Stromal cell of bone marrow (primary cell): Measurements from ENCODE around the gene CAMK2A.
A peak's percentile ranks its signal among the peaks of the same experiment; 100 is the strongest.

ENCODE experiments used
- DNase-seq: peaks from one replicate; pipeline ENCODE4 v3.0.0-alpha.2; 2012; ENCODE audit warnings: low read depth

CAMK2A gene

GRCh38 chr5:150279330-150280020, 10.1 kb downstream of the CAMK2A start:
- DNase-seq = no peak

GRCh38 chr5:150278916-150279315, 10.7 kb downstream of the CAMK2A start:
- DNase-seq = no peak

DNA sequence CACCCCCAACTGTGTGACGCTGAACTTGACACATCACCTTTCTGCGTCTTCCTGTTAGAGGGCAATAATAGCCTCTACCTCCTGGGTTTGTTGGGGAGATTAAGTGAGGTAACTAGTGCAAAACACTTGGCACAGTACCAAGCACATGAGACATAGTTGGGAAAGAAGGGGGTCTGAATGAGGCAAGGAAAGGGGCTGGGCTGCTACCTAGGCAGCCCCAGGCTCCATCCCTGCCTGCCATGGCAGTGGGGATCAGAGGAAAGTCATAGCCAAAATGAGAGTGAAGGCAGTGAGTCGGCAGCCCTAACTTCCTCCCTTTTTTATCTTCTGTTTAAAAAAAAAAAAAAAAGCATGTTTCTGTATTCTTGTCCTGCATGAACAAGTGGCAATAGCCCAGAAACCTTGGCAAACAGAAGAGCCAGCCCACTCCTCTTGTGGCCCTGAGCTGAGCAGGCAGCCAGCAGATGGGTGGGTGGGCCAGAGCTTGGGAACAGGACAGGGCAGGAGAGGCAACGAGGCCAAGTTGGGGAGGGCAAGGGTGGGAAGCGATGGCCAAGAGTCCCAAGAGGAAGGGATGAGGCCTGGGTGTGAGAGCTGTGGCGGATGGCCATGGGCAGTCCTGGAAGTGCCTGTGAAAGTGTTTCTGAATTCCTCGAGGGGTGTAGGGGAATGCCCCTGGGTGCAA, 11.4 kb downstream of the CAMK2A start:
- no peak for DNase-seq

GRCh38 chr5:150277043-150277442, 12.5 kb downstream of the CAMK2A start:
- no peak for DNase-seq

DNA sequence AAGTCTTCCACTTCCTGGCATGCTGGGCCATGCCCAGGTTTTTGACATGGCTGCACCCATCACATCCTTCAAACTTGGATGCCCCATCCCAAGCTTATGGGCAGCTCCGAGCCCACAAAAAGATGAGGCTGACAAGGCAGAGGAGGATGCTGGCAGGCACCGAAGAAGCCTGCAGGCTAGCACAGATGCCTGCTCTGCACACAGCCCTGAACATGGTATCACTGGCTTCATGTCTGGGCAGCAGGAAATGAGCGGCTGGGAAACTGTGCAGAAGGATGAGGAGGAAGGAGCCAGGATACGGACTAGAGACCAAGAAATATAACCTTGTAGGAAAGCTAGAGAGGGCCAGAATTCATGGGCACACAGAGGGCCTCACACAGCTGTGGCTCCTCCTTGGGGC, 14.8 kb downstream of the CAMK2A start:
- no peak for DNase-seq

GRCh38 chr5:150272531-150272930, 17.0 kb downstream of the CAMK2A start:
- DNase-seq = no peak

DNA sequence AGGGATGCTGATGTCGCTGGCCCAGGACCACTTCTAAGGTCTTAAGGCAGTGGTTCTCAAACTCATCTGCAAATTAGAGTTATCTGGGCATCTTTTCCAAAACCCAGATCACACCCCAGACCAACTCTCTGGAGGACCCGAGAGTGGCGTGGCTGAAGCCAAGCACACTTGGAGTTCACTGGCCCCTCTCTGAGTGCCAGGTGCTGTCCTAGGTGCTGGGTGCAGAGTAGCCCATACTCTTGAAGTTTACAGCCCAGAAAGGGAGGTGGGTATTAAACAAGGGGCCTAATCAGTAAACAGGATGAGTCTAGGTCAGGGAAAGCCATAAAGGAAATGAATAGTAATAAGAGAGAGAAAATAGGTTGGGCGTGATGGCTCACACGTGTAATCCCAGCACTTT, 17.6 kb downstream of the CAMK2A start:
- no peak for DNase-seq

DNA sequence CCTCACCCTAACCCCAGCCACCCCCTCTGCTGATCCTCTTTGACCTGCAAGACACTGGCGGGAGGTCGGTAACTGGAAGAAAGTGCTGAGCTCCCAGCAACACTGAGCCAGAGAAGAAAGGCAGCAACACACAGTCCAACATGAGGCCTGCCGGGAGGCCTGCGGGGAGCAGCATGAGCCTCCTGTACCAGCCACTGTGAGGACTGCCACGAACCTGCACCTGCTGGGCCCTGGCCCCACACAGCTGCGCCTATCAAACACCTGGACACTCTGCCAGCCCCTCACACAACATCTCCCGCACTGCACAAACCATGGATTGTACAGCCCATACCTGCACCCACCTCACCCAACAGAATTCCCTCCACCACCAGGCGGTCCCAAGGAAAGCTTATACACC, 18.3 kb downstream of the CAMK2A start:
- no peak for DNase-seq

GRCh38 chr5:150270541-150271295, 18.9 kb downstream of the CAMK2A start:
- no peak for DNase-seq

GRCh38 chr5:150266871-150267291, 22.7 kb downstream of the CAMK2A start:
- no peak for DNase-seq

DNA sequence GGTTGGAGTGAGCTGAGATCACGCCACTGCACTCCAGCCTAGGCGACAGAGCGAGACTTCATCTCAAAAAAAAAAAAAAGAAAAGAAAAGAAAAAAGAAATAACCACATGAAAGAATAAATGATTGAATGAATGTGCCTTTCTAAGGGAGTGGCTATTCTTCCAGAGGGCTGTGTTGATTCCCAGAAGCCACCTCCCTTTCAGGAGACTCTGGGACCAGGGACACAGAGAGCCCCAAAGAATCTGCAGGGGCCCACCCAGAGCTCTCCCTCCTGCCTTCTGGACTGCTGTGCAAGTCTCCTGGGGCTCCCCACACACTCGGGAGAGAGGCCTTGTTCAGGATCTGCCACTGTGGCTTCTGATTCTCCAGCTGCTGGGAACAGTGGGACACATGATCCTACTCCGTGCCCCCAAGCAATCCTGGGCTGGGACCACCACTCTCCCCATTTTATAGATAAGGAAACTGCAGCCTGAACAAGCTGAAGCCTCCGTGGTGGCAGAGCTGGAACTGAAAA, 23.6 kb downstream of the CAMK2A start:
- no peak for DNase-seq

DNA sequence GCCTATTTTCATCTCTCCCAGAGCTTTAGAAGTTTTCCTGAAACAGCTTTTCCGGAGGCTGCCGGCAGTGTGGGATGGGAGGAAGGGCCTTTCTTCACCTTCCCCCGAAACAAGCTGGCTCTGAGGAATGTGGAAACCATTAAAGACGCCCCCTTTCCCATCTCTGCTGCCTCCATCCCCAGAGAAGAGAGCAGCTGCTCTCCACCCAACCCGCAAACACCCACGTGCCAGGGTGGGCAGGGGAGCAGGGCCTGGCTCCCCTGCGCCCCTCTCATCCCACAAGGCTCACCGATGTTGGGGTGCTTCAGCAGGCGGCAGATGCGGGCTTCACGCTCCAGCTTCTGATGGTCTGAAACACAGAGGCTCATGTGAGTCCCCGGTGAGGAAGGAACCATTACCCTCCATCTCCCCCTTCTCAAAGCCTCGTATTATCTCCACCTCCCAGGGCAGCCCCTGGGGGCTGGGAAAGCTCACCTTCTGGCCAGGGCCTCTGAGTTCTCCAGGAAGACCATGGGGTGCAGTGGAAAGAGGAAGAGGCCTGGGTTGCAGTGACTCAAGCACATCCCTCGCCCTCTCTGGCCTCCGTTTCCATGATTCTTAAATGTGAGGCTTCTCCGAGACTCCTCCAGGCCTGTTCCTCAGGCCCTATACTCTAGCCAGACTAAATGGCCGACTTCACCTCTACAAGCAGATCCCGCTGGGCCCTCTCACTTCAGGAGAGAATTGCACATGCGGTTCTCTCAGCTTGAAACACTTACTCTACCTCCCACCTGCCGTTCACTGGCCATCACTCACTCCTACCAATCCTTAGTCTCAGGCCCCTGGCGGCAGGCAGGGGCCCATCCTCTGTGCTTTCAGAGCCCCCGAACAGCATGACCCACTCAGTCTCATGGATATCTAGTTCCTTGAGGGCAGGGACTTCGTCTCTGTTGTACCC, 24.6 kb downstream of the CAMK2A start:
- no peak for DNase-seq

DNA sequence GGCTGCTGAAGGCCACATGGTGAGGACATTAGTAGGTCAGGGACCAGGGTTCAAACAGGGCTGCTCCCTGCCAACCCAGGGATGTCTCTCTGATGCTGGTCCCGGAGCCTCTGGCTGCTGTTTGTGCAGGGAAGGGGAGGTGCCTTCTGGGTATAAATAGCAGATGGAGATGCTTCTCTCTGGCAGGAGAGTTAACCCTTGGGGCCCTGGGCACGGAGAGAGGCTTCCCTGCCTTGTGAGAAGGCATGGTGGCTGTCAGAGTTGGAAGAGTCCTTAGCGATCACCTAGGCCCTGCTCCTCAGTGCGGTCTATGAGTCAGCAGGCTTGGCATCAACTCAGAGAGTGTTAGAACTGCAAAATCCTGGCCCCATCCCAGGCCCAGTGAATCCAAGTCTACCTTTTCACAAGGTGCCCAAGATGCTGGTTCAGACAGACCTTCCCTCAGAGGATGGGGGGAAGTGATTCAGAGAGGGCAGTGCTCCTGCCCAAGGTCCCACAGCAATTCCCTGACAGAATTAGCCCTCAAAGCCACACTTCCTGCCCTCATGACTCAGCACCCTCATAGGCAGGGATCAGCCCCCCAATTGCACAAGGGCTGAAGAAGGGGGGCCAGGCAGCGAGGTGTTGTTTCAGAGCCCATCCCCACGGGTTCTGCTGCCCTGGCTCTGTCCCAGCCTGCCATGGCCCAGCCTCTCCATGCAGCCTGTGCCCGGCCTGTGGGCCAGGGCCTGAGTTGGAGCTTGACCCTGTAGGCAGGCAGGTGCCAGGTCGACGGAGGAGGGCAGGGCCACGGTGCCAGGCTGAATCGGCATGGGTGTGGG, 25.6 kb downstream of the CAMK2A start:
- DNase-seq = peak; percentile 72

- DNase-seq = no peak
Measured at GRCh38 chr5:150263375-150263775, 26.2 kb downstream of the CAMK2A start.

- no peak for DNase-seq
Measured at GRCh38 chr5:150262502-150262901, 27.1 kb downstream of the CAMK2A start.

- no peak for DNase-seq
Measured at GRCh38 chr5:150261231-150261630, 28.3 kb downstream of the CAMK2A start.

GRCh38 chr5:150258130-150258529, 31.4 kb downstream of the CAMK2A start:
- peak; percentile 61 for DNase-seq

DNA sequence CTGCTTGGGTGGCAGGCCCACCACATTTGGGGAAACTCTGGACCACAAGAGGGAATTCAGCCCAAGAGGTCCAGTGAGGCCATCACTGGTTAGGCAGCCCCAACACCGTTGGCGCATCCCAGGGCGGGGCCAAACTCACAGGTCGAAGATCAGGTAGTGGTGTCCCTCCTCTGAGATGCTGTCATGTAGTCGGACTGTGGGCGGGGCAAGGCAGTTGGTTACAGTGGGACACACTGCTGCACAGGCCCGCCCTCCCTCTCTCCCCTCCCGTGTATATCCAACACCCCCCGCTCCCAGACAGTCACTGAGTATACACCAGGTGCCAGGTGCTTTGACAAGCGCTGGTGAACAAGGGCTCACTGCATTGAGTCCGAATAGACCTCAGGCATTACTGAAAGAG, 32.1 kb downstream of the CAMK2A start:
- no peak for DNase-seq

GRCh38 chr5:150256410-150257064, 33.0 kb downstream of the CAMK2A start:
- no peak for DNase-seq

DNA sequence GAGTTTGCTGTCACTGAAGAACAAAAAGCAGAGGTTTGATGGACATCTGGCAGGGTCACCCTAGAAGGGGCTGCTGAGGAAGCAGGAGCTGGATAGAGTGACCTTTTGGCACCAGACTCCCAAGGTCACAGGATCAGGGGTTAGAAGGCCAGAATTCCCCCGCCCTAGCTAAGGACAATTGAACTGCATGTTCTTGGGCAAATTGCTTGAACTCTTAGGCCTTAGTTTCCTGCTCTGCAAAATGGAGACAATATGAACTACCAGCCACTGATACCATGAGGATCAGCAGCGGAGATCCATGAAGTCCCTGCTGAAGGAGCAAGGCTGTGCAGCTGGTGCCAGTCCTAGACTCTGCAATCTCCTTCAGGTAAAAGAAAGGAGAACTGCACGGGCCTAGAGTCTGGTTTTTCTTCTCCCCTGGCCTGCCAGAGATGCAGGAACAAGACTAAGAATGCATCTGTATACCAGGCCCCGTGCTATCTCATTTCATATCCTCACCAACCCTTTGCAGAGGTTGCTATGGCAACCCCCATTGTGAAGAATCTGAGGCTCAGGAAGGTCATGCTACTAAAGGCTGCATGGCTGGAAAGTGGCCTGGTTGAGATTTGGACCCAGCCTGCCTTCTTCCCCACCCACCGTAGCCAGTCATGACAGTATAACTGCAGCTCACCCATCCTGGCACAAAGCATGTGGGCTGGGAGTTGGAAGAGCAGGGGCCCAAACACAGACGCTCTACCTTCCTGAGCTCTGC, 33.7 kb downstream of the CAMK2A start:
- DNase-seq = no peak
